Keratinocyte (primary cell): Measurements from ENCODE around the gene SKI. TPM values are rescaled to one million over a fixed set of nuclear protein-coding genes. Genes with fewer than 3 reads are reported as not detected.

Experiments used
- DNase-seq: peaks from one replicate; pipeline ENCODE4 v3.0.0-alpha.2; 2011; ENCODE audit warnings: low read depth, missing footprints, low spot score
- FAIRE-seq: peaks from 2 replicates; lab custom pipeline; 2011; peaks lifted over from hg19 to GRCh38; lab: Jason Lieb, UNC
- H2AFZ ChIP-seq: 2 replicates; pipeline ENCODE4 v1.6.0; 2012; ENCODE audit warnings: low read length, control low read depth, inconsistent platforms; ENCODE audit not compliant: control insufficient read depth
- H3K27ac ChIP-seq: 2 replicates; pipeline ENCODE4 v1.5.1; 2011; ENCODE audit warnings: low read length; ENCODE audit not compliant: control insufficient read depth, insufficient read depth
- H3K27me3 ChIP-seq: 3 replicates; pipeline ENCODE4 v1.6.0; 2011; ENCODE audit warnings: low read length; ENCODE audit not compliant: control insufficient read depth, insufficient read depth; ENCODE audit errors: extremely low read depth
- H3K36me3 ChIP-seq, 2 experiments: 2 replicates in 1 of 2; 3 replicates in 1 of 2; pipeline ENCODE4 v1.5.1; 2011; ENCODE audit warnings: low read length in 2 of 2, mild to moderate bottlenecking in 1 of 2; ENCODE audit not compliant: control insufficient read depth in 2 of 2, insufficient read depth in 2 of 2; ENCODE audit errors: extremely low read depth in 1 of 2
- H3K4me1 ChIP-seq: 3 replicates; pipeline ENCODE4 v1.5.1; 2011; ENCODE audit warnings: low read length; ENCODE audit not compliant: control insufficient read depth, insufficient read depth; ENCODE audit errors: extremely low read depth
- H3K4me2 ChIP-seq: 3 replicates; pipeline ENCODE4 v1.6.0; 2011; ENCODE audit warnings: low read depth, low read length; ENCODE audit not compliant: control insufficient read depth, insufficient read depth; ENCODE audit errors: extremely low read depth
- H3K4me3 ChIP-seq, 3 experiments: fragments of 200-600 bp in 1 of 3; sonication (generic) in 1 of 3; 2 replicates in 2 of 3; 3 replicates in 1 of 3; pipeline ENCODE4 v1.5.1; 2011 to 2016; ENCODE audit warnings: low read length in 3 of 3, mild to moderate bottlenecking in 3 of 3, control low read depth in 2 of 3, inconsistent platforms in 1 of 3, low read depth in 1 of 3, mixed read lengths in 1 of 3, mixed run types in 1 of 3, moderate library complexity in 1 of 3; ENCODE audit not compliant: control insufficient read depth in 2 of 3, insufficient read depth in 2 of 3; ENCODE audit errors: extremely low read depth in 1 of 3
- H3K79me2 ChIP-seq: 2 replicates; pipeline ENCODE4 v1.6.0; 2012; ENCODE audit warnings: low read length; ENCODE audit not compliant: control insufficient read depth, insufficient read depth
- H3K9ac ChIP-seq: 3 replicates; pipeline ENCODE4 v1.6.0; 2011; ENCODE audit warnings: low read length; ENCODE audit not compliant: control insufficient read depth, insufficient read depth; ENCODE audit errors: extremely low read depth
- H3K9me1 ChIP-seq: 3 replicates; pipeline ENCODE4 v1.6.0; 2011; ENCODE audit warnings: low read length; ENCODE audit not compliant: control insufficient read depth, insufficient read depth; ENCODE audit errors: extremely low read depth
- H3K9me3 ChIP-seq: 2 replicates; pipeline ENCODE4 v1.5.1; 2012; ENCODE audit warnings: low read depth, low read length; ENCODE audit not compliant: control insufficient read depth
- H4K20me1 ChIP-seq: 3 replicates; pipeline ENCODE4 v1.6.0; 2011; ENCODE audit warnings: low read length; ENCODE audit not compliant: control insufficient read depth, insufficient read depth; ENCODE audit errors: extremely low read depth
- EZH2 ChIP-seq: IDR thresholded peaks from one replicate; pipeline ENCODE4 v1.6.1; 2012; ENCODE audit warnings: inconsistent platforms, mild to moderate bottlenecking, low read length, moderate library complexity
- dilution Hi-C: fragments of 300-500 bp; cut with MboI; formaldehyde crosslinking; loops from one replicate; pipeline ENCODE4 v1.7.0; 2020; ENCODE audit warnings: low sequenced_read_pairs; ENCODE audit not compliant: extremely low pct_ligation_motif_present
- polyA plus RNA-seq, 5 experiments: library from polyadenylated mRNA; depleted of rRNA in 3 of 5; stranded (reverse) in 3 of 5; stranded (forward) in 1 of 5; unstranded in 1 of 5; fragments of >200 nt; gene quantifications; 1 replicate in 1 of 5; 2 replicates in 3 of 5; 3 replicates in 1 of 5; pipeline versions ENCODE4 v1.2.1 to v1.2.3, GENCODE V29; 2011 to 2012; ENCODE audit warnings: missing spikeins in 2 of 5, low read depth in 1 of 5, low replicate concordance in 1 of 5
- TF ChIP-seq, protein P1 (sequence below), 3 experiments: IDR thresholded peaks in 1 of 3; conservative IDR thresholded peaks in 1 of 3; optimal IDR thresholded peaks in 1 of 3; 2 replicates in 2 of 3; 3 replicates in 1 of 3; pipeline versions ENCODE3 to v1.5.1; 2011; ENCODE audit warnings: low read length in 3 of 3, mild to moderate bottlenecking in 3 of 3, moderate library complexity in 2 of 3, control low read depth in 1 of 3, inconsistent platforms in 1 of 3; ENCODE audit not compliant: insufficient read depth in 2 of 3; ENCODE audit errors: extremely low read depth in 1 of 3

Gene SKI
- polyA plus RNA-seq, 1 donor (not counting 4 experiments of a cell fraction or from before 2014, with no cell fraction given) = 4.8 TPM

DNA sequence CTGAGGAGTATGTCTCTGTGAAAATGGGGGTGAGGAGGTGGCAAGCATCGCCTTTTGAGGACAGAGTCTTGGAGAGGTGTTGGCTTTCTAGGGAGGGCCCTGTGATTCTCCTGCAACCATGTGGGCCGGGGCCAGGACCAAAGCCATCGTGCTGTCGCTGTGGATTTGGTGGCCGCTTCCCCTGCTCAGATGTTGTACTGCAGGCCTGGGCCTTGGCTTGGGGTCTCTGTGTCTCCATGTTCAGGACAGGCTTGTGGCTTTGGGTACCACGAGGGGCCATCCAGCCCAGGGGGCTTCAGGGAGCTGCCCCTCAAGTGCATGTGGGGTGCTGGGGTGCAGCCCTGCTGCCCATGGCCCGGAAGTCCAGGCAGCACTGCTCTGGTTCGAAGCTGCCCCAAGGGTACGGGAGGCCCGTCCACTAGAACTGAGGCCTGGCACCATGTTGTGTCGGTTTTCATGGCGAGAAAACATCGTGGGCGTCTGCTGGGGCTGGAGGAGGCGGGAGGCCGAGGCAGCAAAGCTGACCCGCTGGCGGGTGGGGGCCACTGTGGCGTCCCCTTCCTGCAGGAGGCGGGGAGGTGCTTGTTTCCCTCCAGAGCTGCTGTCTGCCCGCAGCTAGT is 55.4 kb downstream of the SKI start:
- no peak overlapping the region for H2AFZ ChIP-seq
- no peak overlapping the region for H3K4me2 ChIP-seq
- dilution Hi-C loops = no loop called here
- peaks cover 4% of the 10 kb centered on the region for H4K20me1 ChIP-seq
- no peak for TF ChIP-seq EZH2
- TF ChIP-seq, protein P1, sequence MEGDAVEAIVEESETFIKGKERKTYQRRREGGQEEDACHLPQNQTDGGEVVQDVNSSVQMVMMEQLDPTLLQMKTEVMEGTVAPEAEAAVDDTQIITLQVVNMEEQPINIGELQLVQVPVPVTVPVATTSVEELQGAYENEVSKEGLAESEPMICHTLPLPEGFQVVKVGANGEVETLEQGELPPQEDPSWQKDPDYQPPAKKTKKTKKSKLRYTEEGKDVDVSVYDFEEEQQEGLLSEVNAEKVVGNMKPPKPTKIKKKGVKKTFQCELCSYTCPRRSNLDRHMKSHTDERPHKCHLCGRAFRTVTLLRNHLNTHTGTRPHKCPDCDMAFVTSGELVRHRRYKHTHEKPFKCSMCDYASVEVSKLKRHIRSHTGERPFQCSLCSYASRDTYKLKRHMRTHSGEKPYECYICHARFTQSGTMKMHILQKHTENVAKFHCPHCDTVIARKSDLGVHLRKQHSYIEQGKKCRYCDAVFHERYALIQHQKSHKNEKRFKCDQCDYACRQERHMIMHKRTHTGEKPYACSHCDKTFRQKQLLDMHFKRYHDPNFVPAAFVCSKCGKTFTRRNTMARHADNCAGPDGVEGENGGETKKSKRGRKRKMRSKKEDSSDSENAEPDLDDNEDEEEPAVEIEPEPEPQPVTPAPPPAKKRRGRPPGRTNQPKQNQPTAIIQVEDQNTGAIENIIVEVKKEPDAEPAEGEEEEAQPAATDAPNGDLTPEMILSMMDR (optimal IDR thresholded peaks at IDR 0.05 in 1 of 3, IDR thresholded peaks at IDR 0.05 in 1 of 3, conservative IDR thresholded peaks at IDR 0.05 in 1 of 3; ENCODE audit: extremely low read depth in 1 of 3, insufficient read depth in 2 of 3, low read length in 3 of 3) = no peak
- FAIRE-seq (no peak), DNase-seq (no peak)
- H3K27me3 ChIP-seq = no peaks in the 10 kb centered on the region
- H3K36me3 ChIP-seq = peaks cover 0 to 7% of the 10 kb centered on the region in 2 experiments
- H3K79me2 ChIP-seq = peaks cover 53% of the 10 kb centered on the region
- H3K9ac ChIP-seq = no peak overlapping the region
- no peaks in the 10 kb centered on the region for H3K4me1 ChIP-seq
- H3K4me3 ChIP-seq = no peak overlapping the region
- no peaks in the 10 kb centered on the region for H3K9me3 ChIP-seq
- H3K27ac ChIP-seq = no peak overlapping the region
- no peaks in the 10 kb centered on the region for H3K9me1 ChIP-seq

DNA sequence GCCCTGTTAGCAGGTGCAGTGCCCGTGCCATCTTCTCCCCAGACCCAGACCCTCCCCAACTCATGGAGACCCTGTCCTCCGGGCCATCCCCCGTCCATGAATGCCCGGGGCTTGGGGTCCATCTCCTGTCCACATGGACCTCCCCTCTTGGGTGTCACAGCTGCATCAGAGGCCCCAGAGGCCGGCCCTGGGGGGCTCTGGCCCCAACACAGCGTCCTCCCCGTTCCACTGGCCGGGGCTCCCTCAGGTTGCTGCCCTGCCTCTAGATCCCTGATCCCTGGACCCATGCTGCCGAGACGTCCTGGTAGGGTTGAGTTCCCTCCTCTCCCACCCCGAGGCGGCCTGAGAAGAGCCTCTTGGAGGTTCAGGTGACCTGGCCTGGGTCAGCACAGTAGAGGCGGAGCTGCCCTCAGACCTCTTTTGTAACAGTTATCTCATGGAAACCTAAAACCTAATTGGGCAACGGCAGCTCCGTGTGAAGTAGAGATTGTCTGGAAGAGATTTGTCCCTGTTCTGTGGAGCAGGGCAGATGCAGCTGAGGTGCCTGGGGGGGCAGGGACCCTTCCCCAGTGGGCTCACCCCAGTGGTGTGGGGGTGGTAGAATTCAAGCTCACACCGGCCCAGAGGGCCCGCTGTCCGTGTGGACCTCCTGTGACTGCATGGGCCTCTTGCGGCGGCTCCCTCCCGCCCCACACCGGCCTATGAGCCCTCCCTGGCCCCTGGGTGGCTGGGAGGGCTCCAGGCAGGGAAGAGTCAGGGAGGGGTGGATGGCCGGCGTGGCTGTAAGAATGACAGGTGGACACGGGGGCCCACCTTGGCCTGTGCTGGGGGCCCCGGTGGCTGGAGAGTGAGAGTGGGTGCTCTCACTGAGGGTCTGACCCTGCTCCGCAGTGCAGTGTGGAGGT is 56.1 kb downstream of the SKI start:
- H3K79me2 ChIP-seq = peaks cover 53% of the 10 kb centered on the region
- H3K4me2 ChIP-seq = no peak overlapping the region
- no peaks in the 10 kb centered on the region for H3K9me3 ChIP-seq
- peaks cover 5% of the 10 kb centered on the region for H4K20me1 ChIP-seq
- H3K36me3 ChIP-seq = peaks cover 0 to 7% of the 10 kb centered on the region in 2 experiments
- DNase-seq (no peak), FAIRE-seq (no peak)
- H3K9ac ChIP-seq = no peak overlapping the region
- no peak overlapping the region for H3K4me3 ChIP-seq
- no peak overlapping the region for H2AFZ ChIP-seq
- no peaks in the 10 kb centered on the region for H3K4me1 ChIP-seq
- dilution Hi-C loops = no loop called here
- no peak overlapping the region for H3K27ac ChIP-seq
- peaks cover 2% of the 10 kb centered on the region for H3K9me1 ChIP-seq
- TF ChIP-seq, protein P1 (optimal IDR thresholded peaks at IDR 0.05 in 1 of 3, IDR thresholded peaks at IDR 0.05 in 1 of 3, conservative IDR thresholded peaks at IDR 0.05 in 1 of 3; ENCODE audit: extremely low read depth in 1 of 3, insufficient read depth in 2 of 3, low read length in 3 of 3) = no peak
- TF ChIP-seq EZH2 = no peak
- H3K27me3 ChIP-seq = no peaks in the 10 kb centered on the region
